ENCODE data around the gene KRT6C. TPM values are rescaled to one million over a fixed set of nuclear protein-coding genes. Genes with fewer than 3 reads are reported as not detected.

The KRT6C gene
- total RNA-seq, 1 donor from 2014 or later: not detected

DNA sequence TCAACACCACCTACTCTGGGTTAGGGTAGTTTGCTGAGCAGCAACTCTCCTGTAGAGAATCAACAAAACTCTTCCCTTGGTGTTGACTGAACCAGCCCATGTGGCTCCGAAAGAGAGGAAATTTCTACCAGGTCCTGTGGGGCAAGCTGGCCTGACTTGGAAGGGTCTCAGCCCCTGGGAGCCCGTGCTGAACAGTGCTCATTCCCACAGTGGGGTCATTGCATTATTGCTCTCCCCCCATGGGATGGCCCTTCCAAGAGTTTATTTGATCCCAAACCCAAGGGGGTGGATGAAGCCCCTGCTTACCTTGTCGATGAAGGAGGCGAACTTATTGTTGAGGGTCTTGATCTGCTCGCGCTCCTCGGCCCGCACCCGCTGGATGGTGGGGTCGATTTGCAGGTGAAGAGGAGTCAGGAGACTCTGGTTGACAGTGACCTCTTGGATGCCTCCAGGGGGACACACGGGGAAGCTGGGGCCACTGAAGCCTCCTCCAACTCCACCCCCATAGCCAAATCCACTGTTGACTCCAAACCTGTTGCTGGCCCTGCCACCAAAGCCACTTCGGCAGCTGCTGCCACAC is 40.0 kb downstream of the KRT6C start:
- no peaks in the 10 kb centered on the region for H3K4me1 Mint-ChIP-seq (ENCODE audit: low read depth)
- peaks cover 78% of the 10 kb centered on the region for H3K27me3 Mint-ChIP-seq (ENCODE audit: low read depth)
- no peaks in the 10 kb centered on the region for H3K9me3 Mint-ChIP-seq (ENCODE audit: low read depth)
- TF ChIP-seq, protein P1, sequence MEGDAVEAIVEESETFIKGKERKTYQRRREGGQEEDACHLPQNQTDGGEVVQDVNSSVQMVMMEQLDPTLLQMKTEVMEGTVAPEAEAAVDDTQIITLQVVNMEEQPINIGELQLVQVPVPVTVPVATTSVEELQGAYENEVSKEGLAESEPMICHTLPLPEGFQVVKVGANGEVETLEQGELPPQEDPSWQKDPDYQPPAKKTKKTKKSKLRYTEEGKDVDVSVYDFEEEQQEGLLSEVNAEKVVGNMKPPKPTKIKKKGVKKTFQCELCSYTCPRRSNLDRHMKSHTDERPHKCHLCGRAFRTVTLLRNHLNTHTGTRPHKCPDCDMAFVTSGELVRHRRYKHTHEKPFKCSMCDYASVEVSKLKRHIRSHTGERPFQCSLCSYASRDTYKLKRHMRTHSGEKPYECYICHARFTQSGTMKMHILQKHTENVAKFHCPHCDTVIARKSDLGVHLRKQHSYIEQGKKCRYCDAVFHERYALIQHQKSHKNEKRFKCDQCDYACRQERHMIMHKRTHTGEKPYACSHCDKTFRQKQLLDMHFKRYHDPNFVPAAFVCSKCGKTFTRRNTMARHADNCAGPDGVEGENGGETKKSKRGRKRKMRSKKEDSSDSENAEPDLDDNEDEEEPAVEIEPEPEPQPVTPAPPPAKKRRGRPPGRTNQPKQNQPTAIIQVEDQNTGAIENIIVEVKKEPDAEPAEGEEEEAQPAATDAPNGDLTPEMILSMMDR (IDR thresholded peaks at IDR 0.05): no peak
- no peak overlapping the region for H3K27ac Mint-ChIP-seq (ENCODE audit: unreplicated experiment)
- no peak overlapping the region for H3K4me3 Mint-ChIP-seq (ENCODE audit: unreplicated experiment)
- H3K36me3 Mint-ChIP-seq (ENCODE audit: low read depth): peaks cover 1% of the 10 kb centered on the region
- no peak for DNase-seq (ENCODE audit: low spot score)

DNA sequence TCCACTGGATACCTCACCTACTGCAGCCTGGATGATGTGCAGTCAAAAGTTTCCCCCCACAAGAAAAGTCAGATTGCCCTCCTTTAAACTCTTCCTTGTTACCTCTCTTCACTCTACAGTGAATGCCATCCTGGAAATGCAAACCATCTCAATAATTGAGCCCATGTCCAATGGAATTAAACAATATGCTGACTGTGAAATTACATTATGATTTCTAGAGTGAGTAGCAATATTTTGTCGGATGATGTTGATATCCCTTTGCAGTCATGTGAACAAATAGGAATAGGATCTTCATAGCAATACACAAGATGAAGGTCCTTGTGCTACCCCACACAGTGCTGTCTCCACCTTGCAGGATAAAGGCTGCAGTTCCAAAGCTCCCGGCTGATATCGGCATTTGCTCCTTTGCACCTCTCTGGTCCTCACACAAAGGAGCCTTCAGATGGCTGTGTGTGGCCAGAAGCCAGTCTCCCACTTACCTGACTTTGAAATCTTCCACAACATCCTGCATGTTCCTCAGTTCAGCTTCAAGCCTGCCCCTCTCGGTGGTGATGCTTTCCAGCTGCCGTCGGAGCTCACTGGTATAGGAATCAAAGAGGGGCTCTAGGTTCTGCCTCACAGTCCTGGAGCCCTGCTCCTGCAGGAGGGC is 40.9 kb downstream of the KRT6C start:
- H3K4me3 Mint-ChIP-seq (ENCODE audit: unreplicated experiment): no peak overlapping the region
- no peak for DNase-seq (ENCODE audit: low spot score)
- H3K27me3 Mint-ChIP-seq (ENCODE audit: low read depth): peaks cover 81% of the 10 kb centered on the region
- H3K27ac Mint-ChIP-seq (ENCODE audit: unreplicated experiment): no peak overlapping the region
- no peaks in the 10 kb centered on the region for H3K9me3 Mint-ChIP-seq (ENCODE audit: low read depth)
- H3K4me1 Mint-ChIP-seq (ENCODE audit: low read depth): no peaks in the 10 kb centered on the region
- peaks cover 4% of the 10 kb centered on the region for H3K36me3 Mint-ChIP-seq (ENCODE audit: low read depth)
- TF ChIP-seq, protein P1 (IDR thresholded peaks at IDR 0.05): no peak

DNA sequence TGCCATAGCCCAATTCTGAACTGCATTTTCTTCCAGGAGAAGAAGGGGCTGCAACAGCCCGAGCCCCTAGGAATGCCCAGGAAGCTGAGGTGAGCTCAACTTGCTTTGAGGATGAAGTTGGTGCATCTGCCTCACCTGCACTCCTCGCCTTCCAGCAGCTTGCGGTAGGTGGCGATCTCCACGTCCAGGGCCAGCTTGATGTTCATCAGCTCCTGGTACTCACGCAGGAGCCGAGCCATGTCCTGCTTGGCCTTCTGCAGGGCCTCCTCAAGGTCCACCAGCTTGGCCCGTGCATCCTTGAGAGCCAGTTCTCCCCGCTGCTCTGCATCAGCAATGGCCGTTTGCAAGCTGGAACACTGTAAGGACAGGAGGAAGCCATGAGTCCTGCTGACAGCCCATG is 45.5 kb downstream of the KRT6C start:
- Mint-ChIP-seq H3K4me3 (ENCODE audit: unreplicated experiment) (no peak overlapping the region), H3K27me3 (ENCODE audit: low read depth) (peaks cover 69% of the 10 kb centered on the region), H3K27ac (ENCODE audit: unreplicated experiment) (no peak overlapping the region), H3K36me3 (ENCODE audit: low read depth) (peaks cover 4% of the 10 kb centered on the region), H3K4me1 (ENCODE audit: low read depth) (no peaks in the 10 kb centered on the region), H3K9me3 (ENCODE audit: low read depth) (no peaks in the 10 kb centered on the region)
- DNase-seq (ENCODE audit: low spot score): no peak
- TF ChIP-seq, protein P1 (IDR thresholded peaks at IDR 0.05): no peak

DNA sequence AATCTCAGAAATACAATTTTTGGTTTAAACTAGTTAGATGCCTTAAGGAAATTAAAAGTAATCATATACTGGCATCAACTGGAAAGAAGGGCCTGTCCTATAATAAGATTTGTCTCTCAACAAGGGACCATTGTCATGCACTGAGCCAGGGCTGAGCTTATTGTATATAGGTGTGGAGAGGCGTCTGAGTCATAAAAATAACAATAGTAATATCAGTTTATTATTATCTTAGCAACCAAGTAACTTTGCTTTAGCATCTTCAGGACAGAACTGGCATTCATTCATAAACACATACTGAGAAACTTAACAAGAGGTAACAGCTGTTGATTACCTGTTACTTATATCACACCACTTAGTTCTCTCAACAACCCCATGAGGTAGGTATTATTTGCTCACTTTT is 46.5 kb downstream of the KRT6C start:
- peaks cover 68% of the 10 kb centered on the region for H3K27me3 Mint-ChIP-seq (ENCODE audit: low read depth)
- H3K4me1 Mint-ChIP-seq (ENCODE audit: low read depth): no peaks in the 10 kb centered on the region
- H3K36me3 Mint-ChIP-seq (ENCODE audit: low read depth): peaks cover 4% of the 10 kb centered on the region
- no peak for DNase-seq (ENCODE audit: low spot score)
- TF ChIP-seq, protein P1 (IDR thresholded peaks at IDR 0.05): no peak
- no peak overlapping the region for H3K27ac Mint-ChIP-seq (ENCODE audit: unreplicated experiment)
- no peak overlapping the region for H3K4me3 Mint-ChIP-seq (ENCODE audit: unreplicated experiment)
- H3K9me3 Mint-ChIP-seq (ENCODE audit: low read depth): no peaks in the 10 kb centered on the region

DNA sequence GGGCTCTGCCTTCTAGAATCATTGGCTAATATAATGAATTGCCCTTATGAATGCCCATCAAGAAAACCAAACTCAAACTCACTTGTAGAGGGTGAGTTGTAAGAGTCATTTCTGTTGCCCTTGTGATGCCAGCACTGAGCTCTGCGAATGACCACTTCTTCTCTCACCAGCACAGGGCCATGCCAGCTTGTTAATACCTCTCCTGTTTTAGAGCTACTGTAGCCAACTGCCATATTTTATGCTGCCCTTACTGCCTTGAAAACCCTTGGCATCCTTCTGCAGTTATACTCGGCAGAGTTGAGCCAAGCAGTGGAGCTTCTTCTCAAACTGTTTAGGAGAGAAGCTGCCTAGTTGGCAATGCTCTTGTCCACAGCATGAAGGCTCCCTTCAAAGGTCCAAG is 47.6 kb downstream of the KRT6C start:
- Mint-ChIP-seq H3K27me3 (ENCODE audit: low read depth) (peaks cover 71% of the 10 kb centered on the region), H3K36me3 (ENCODE audit: low read depth) (peaks cover 4% of the 10 kb centered on the region)

More for the DNA sequence above, 47.6 kb downstream of the KRT6C start:
- no peak for DNase-seq (ENCODE audit: low spot score)
- H3K9me3 Mint-ChIP-seq (ENCODE audit: low read depth): no peaks in the 10 kb centered on the region
- TF ChIP-seq, protein P1 (IDR thresholded peaks at IDR 0.05): no peak
- no peaks in the 10 kb centered on the region for H3K4me1 Mint-ChIP-seq (ENCODE audit: low read depth)
- no peak overlapping the region for H3K4me3 Mint-ChIP-seq (ENCODE audit: unreplicated experiment)
- no peak overlapping the region for H3K27ac Mint-ChIP-seq (ENCODE audit: unreplicated experiment)

Measured in chondrocyte (in vitro differentiated cells).